Measurements from ENCODE around the gene PAOX. TPM values are rescaled to one million over a fixed set of nuclear protein-coding genes. Genes with fewer than 3 reads are reported as not detected.

PAOX gene
- total RNA-seq, 2 donors from 2014 or later, result 9.7 to 11.1 TPM

DNA sequence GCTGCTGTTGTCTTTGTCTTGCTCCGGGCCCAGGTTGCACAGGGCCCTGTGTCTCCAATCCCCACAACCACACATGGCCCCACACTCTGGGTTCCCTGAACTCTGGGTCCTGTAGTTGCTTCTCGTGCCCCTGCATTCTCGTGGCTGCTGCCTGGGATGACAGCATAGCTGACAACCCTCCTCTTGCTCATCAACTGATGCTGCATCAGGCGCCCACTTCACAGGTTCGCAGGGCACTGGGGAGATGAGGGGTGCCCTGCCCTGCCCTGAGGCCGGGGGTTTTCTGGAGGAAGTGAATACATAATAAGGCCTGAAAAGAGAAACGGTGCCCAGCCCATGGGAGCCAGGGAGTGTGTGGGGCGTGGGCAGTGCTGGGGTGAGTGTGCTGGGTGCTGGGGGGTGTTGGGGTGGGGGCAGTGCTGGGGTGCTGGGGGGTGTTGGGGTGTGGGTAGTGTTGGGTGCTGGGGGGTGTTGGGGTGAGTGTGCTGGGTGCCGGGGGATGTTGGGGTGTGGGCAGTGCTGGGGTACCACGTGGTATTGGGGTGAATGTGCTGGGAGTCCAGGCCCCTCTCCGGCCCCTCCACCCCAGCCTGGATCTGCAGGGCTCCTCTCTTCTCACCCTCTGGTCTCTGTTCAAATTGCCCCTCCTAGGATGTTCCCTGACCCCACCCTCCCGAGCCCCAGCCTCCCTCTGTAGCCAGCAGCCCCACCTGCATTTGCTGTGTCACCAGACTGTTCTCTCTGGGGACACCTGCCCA is 12.9 kb downstream of the PAOX start:
- Mint-ChIP-seq H3K36me3 (ENCODE audit: low read depth) (peaks cover 13% of the 10 kb centered on the region), H3K4me3 (no peak overlapping the region), H3K4me1 (peaks cover 5% of the 10 kb centered on the region), H3K27ac (no peak overlapping the region), H3K9me3 (no peaks in the 10 kb centered on the region), H3K27me3 (ENCODE audit: insufficient read depth) (no peaks in the 10 kb centered on the region)
- no peak for DNase-seq
- Histone ChIP-seq H3K9me3 (ENCODE audit: control insufficient read depth, low read length) (no peaks in the 10 kb centered on the region), H3K9ac (ENCODE audit: extremely low read depth, low read length, poor library complexity, severe bottlenecking) (no peak overlapping the region), H3K4me3 (ENCODE audit: low read length) (no peak overlapping the region), H3K36me3 (ENCODE audit: control insufficient read depth, insufficient read depth, low read length) (peaks cover 12% of the 10 kb centered on the region), H3K4me1 (ENCODE audit: control insufficient read depth, insufficient read depth, low read length) (no peaks in the 10 kb centered on the region), H3K27ac (ENCODE audit: low read depth, low read length) (no peak overlapping the region), H3K27me3 (ENCODE audit: control insufficient read depth, insufficient read depth, low read length, poor library complexity, severe bottlenecking) (no peaks in the 10 kb centered on the region)
- WGBS, 2 experiments (ENCODE audit: insufficient coverage in 1 of 2, insufficient read length in 1 of 2), result 91% methylated on average over 11 of the region's 12 CpGs; no CpG with 5 or more reads in 1 of the 2 experiments
- no peak for TF ChIP-seq CTCF (conservative IDR thresholded peaks at IDR 0.05)

DNA sequence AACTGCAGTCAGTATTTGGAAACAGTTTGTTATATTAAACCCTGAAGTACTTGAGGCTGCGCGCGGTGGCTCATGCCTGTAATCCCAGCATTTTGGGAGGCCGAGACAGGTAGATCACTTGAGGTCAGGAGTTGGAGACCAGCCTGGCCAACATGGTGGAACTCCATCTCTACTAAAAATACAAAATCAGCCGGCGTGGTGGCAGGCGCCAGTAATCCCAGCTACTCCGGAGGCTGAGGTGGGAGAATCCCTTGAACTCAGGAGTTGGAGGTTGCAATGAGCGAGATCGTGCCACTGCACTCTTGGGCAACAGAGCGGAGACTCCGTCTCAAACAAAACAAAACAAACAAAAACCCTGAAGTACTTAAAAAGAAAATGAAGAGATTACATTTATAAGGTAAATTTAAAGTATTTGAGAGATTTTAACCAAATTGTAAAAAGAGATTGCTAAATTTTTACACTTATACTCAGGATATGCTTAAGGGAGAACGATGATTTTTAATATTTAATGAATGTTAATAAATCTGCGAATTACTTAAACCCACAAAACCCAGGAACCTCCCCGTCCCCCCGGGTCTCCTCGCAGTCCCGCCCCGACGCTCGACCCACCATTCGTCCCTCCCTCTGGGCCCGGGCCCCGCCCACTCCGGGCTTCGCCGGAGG is 14.5 kb downstream of the PAOX start:
- Mint-ChIP-seq H3K4me1 (peaks cover 5% of the 10 kb centered on the region), H3K4me3 (peak overlapping the region; percentile 89), H3K27ac (peak overlapping the region; percentile 72), H3K9me3 (no peaks in the 10 kb centered on the region), H3K27me3 (ENCODE audit: insufficient read depth) (no peaks in the 10 kb centered on the region), H3K36me3 (ENCODE audit: low read depth) (peaks cover 24% of the 10 kb centered on the region)
- no peak overlapping the region for H3K9ac ChIP-seq (ENCODE audit: extremely low read depth, low read length, poor library complexity, severe bottlenecking)
- H3K36me3 ChIP-seq (ENCODE audit: control insufficient read depth, insufficient read depth, low read length), result peaks cover 27% of the 10 kb centered on the region
- peak overlapping the region; percentile 98 for H3K4me3 ChIP-seq (ENCODE audit: low read length)
- H3K27ac ChIP-seq (ENCODE audit: low read depth, low read length), result no peak overlapping the region
- no peak for TF ChIP-seq CTCF (conservative IDR thresholded peaks at IDR 0.05)
- H3K4me1 ChIP-seq (ENCODE audit: control insufficient read depth, insufficient read depth, low read length), result no peaks in the 10 kb centered on the region
- WGBS, 2 experiments (ENCODE audit: insufficient coverage in 1 of 2, insufficient read length in 1 of 2), result 38 to 76% methylated on average over 7 to 23 of the region's 27 CpGs
- H3K27me3 ChIP-seq (ENCODE audit: control insufficient read depth, insufficient read depth, low read length, poor library complexity, severe bottlenecking), result no peaks in the 10 kb centered on the region
- no peaks in the 10 kb centered on the region for H3K9me3 ChIP-seq (ENCODE audit: control insufficient read depth, low read length)
- no peak for DNase-seq

- no peaks in the 10 kb centered on the region for H3K9me3 ChIP-seq (ENCODE audit: control insufficient read depth, low read length)
- Mint-ChIP-seq H3K36me3 (ENCODE audit: low read depth) (peaks cover 30% of the 10 kb centered on the region), H3K4me3 (peak within 1 kb of the TSS; percentile 89), H3K27ac (peak within 1 kb of the TSS; percentile 97), H3K9me3 (no peaks in the 10 kb centered on the region), H3K27me3 (ENCODE audit: insufficient read depth) (no peaks in the 10 kb centered on the region), H3K4me1 (peaks cover 5% of the 10 kb centered on the region)
- H3K27me3 ChIP-seq (ENCODE audit: control insufficient read depth, insufficient read depth, low read length, poor library complexity, severe bottlenecking), result no peaks in the 10 kb centered on the region
- TF ChIP-seq CTCF (conservative IDR thresholded peaks at IDR 0.05), result peak; percentile 40
- no peaks in the 10 kb centered on the region for H3K4me1 ChIP-seq (ENCODE audit: control insufficient read depth, insufficient read depth, low read length)
- H3K9ac ChIP-seq (ENCODE audit: extremely low read depth, low read length, poor library complexity, severe bottlenecking), result peak within 1 kb of the TSS; percentile 91
- WGBS, 2 experiments (ENCODE audit: insufficient coverage in 1 of 2, insufficient read length in 1 of 2), result 0% methylated on average over 15 to 69 of the region's 69 CpGs
- peak within 1 kb of the TSS; percentile 72 for H3K27ac ChIP-seq (ENCODE audit: low read depth, low read length)
- peaks cover 33% of the 10 kb centered on the region for H3K36me3 ChIP-seq (ENCODE audit: control insufficient read depth, insufficient read depth, low read length)
- peak; percentile 98 for DNase-seq
- H3K4me3 ChIP-seq (ENCODE audit: low read length), result peak within 1 kb of the TSS; percentile 98
Measured at GRCh38 chr10:133394064-133394663, 15.1 kb downstream of the PAOX start, which contains the start of gene MTG1. Gene MTG1, plus strand, starts transcription at chr10:133394157. Its CDS starts 64 bp downstream, at chr10:133394221.

Data from endodermal cell (in vitro differentiated cells).